Parathyroid adenoma (tissue), 2 donors: ENCODE results near the gene GPATCH2L.

Experiments used
- H2AFZ ChIP-seq: fragments of 300-600 bp; sonication (generic); one replicate; pipeline ENCODE4 v1.7.0; 2017; ENCODE audit warnings: antibody characterized with exemption, mild to moderate bottlenecking
- H3K27ac ChIP-seq: fragments of 300-600 bp; sonication (generic); one replicate; pipeline ENCODE4 v1.7.0; 2017
- H3K27me3 ChIP-seq: fragments of 300-600 bp; sonication (generic); one replicate; pipeline ENCODE4 v1.7.0; 2017; ENCODE audit warnings: low read length; ENCODE audit not compliant: control insufficient read depth, insufficient read depth
- H3K36me3 ChIP-seq: fragments of 300-600 bp; sonication (generic); one replicate; pipeline ENCODE4 v1.7.0; 2017; ENCODE audit warnings: low read length; ENCODE audit not compliant: control insufficient read depth, insufficient read depth
- H3K4me1 ChIP-seq: fragments of 300-600 bp; sonication (generic); one replicate; pipeline ENCODE4 v1.7.0; 2017; ENCODE audit warnings: control low read depth
- H3K4me2 ChIP-seq: fragments of 300-600 bp; sonication (generic); one replicate; pipeline ENCODE4 v1.7.0; 2017; ENCODE audit warnings: low read length
- H3K4me3 ChIP-seq: fragments of 300-600 bp; sonication (generic); one replicate; pipeline ENCODE4 v1.7.0; 2017; ENCODE audit warnings: low read depth, low read length
- H3K79me2 ChIP-seq: fragments of 300-600 bp; sonication (generic); one replicate; pipeline ENCODE4 v1.7.0; 2017; ENCODE audit warnings: control low read depth
- H3K9ac ChIP-seq: fragments of 300-600 bp; sonication (generic); one replicate; pipeline ENCODE4 v1.7.0; 2017; ENCODE audit warnings: mild to moderate bottlenecking
- H3K9me3 ChIP-seq: fragments of 300-600 bp; sonication (generic); one replicate; pipeline ENCODE4 v1.7.0; 2017; ENCODE audit warnings: low read length; ENCODE audit not compliant: control insufficient read depth
- CTCF ChIP-seq: fragments of 300-600 bp; sonication (generic); IDR thresholded peaks from one replicate; pipeline ENCODE4 v1.7.0; 2017; ENCODE audit warnings: antibody characterized with exemption, mild to moderate bottlenecking
- donor health status: primary hyperparathyroidism.

GPATCH2L gene

GRCh38 chr14:76203086-76204001 lies 51.6 kb downstream of the GPATCH2L start:
- Histone ChIP-seq H3K9me3 (no peaks in the 10 kb centered on the region), H3K27me3 (no peaks in the 10 kb centered on the region), H3K79me2 (no peaks in the 10 kb centered on the region), H3K4me1 (no peaks in the 10 kb centered on the region), H3K4me3 (no peak overlapping the region), H2AFZ (no peak overlapping the region), H3K36me3 (no peaks in the 10 kb centered on the region), H3K4me2 (no peak overlapping the region), H3K9ac (no peak overlapping the region), H3K27ac (no peak overlapping the region)
- TF ChIP-seq CTCF: no peak

- H3K9me3 ChIP-seq: no peaks in the 10 kb centered on the region
- H3K36me3 ChIP-seq: no peaks in the 10 kb centered on the region
- H3K27me3 ChIP-seq: no peaks in the 10 kb centered on the region
- no peak for TF ChIP-seq CTCF
- H3K9ac ChIP-seq: no peak overlapping the region
- H3K4me2 ChIP-seq: no peak overlapping the region
- no peak overlapping the region for H3K4me3 ChIP-seq
- H3K4me1 ChIP-seq: no peaks in the 10 kb centered on the region
- no peaks in the 10 kb centered on the region for H3K79me2 ChIP-seq
- H2AFZ ChIP-seq: no peak overlapping the region
- no peak overlapping the region for H3K27ac ChIP-seq
Observed at GRCh38 chr14:76204461-76205230, 52.9 kb downstream of the GPATCH2L start.

GRCh38 chr14:76205708-76206107 lies 54.0 kb downstream of the GPATCH2L start:
- H3K79me2 ChIP-seq: no peaks in the 10 kb centered on the region
- no peaks in the 10 kb centered on the region for H3K9me3 ChIP-seq
- H3K27me3 ChIP-seq: no peaks in the 10 kb centered on the region
- H2AFZ ChIP-seq: no peak overlapping the region
- no peak overlapping the region for H3K4me2 ChIP-seq
- TF ChIP-seq CTCF: no peak
- no peaks in the 10 kb centered on the region for H3K36me3 ChIP-seq
- no peak overlapping the region for H3K4me3 ChIP-seq
- no peak overlapping the region for H3K9ac ChIP-seq
- no peaks in the 10 kb centered on the region for H3K4me1 ChIP-seq
- H3K27ac ChIP-seq: no peak overlapping the region

GRCh38 chr14:76208340-76208739 lies 56.6 kb downstream of the GPATCH2L start:
- Histone ChIP-seq H3K4me1 (no peaks in the 10 kb centered on the region), H3K27me3 (no peaks in the 10 kb centered on the region), H2AFZ (no peak overlapping the region), H3K36me3 (no peaks in the 10 kb centered on the region), H3K4me3 (no peak overlapping the region), H3K79me2 (no peaks in the 10 kb centered on the region), H3K9ac (no peak overlapping the region), H3K4me2 (no peak overlapping the region), H3K27ac (no peak overlapping the region), H3K9me3 (no peaks in the 10 kb centered on the region)
- TF ChIP-seq CTCF: no peak
